ENCODE results near the gene CHP1.

DNA sequence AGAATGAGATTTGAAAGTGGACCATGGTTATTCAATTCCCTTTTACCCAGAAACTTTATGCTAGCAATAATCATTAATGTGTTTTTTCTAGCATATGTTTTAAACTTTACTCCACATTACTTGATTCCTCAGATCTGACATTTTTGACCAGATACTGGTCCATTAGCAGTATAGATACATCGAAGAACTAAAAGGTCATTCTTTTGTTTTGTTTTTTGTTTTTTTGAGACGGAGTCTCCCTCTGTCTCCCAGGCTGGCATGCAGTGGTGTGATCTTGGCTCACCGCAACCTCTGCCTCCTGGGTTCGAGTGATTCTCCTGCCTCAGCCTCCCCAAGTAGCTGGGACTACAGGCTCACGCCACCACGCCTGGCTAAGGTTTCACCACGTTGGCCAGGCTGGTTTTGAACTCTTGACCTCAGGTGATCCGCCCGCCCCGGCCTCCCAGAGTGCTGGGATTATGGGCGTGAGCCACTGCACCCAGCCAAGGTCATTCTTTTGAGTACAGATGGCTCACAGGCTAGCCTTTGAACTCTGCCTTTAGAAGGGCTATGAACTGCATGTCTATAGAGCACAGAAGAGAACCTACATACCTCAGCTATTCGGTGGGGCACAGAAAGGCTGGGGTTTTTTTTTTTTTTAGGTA lies 28.6 kb downstream of the CHP1 start:
- TF ChIP-seq EZH2 (IDR thresholded peaks at IDR 0.05; ENCODE audit: borderline replicate concordance, low read length) (no peak), CTCF (IDR thresholded peaks at IDR 0.05; ENCODE audit: low read length) (no peak)

All from OCI-LY1 (cell line).